Measurements from ENCODE around the gene EQTN.

DNA sequence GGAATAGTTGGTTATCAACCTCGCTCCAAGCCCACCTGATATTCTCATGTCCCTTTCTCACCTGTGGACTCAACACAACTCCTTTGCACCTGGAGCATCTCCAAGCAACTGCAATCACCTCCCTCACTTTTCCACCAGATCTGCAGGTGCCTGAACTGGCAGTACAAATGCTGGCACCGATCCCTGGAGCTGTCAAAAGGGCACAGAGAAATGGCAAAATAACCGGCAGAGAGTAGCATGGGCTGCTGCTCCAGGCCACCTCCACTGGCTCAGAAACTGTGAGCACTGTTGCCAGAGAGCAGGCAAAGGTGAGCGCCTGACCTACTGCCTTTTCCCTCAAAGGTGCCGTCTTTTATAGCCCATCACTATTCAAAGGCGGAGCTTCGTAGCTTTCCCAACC is 14.7 kb downstream of the EQTN start:
- TF ChIP-seq, protein P1, sequence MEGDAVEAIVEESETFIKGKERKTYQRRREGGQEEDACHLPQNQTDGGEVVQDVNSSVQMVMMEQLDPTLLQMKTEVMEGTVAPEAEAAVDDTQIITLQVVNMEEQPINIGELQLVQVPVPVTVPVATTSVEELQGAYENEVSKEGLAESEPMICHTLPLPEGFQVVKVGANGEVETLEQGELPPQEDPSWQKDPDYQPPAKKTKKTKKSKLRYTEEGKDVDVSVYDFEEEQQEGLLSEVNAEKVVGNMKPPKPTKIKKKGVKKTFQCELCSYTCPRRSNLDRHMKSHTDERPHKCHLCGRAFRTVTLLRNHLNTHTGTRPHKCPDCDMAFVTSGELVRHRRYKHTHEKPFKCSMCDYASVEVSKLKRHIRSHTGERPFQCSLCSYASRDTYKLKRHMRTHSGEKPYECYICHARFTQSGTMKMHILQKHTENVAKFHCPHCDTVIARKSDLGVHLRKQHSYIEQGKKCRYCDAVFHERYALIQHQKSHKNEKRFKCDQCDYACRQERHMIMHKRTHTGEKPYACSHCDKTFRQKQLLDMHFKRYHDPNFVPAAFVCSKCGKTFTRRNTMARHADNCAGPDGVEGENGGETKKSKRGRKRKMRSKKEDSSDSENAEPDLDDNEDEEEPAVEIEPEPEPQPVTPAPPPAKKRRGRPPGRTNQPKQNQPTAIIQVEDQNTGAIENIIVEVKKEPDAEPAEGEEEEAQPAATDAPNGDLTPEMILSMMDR (IDR thresholded peaks at IDR 0.05; ENCODE audit: insufficient read depth, low read depth, low read length), result no peak
- no peak for TF ChIP-seq EZH2 (IDR thresholded peaks at IDR 0.05; ENCODE audit: insufficient read depth, low read length)
